Muscle of back (tissue), 11 donors: Measurements from ENCODE around the gene SIGLEC15. TPM values are rescaled to one million over a fixed set of nuclear protein-coding genes. Genes with fewer than 3 reads are reported as not detected.

Source experiments
- DNase-seq, 3 donors: peaks; one replicate each; pipeline versions ENCODE4 v3.0.0 to v3.0.0-alpha.2; 2013
- polyA plus RNA-seq, 10 donors: library from polyadenylated mRNA; unstranded; fragments of 120-200 nt; gene quantifications; one replicate each; pipeline ENCODE4 v1.2.1, GENCODE V29; 2013; ENCODE audit not compliant: insufficient read length in 10 of 10

Gene SIGLEC15
- polyA plus RNA-seq, 10 donors: 0.08 to 0.55 (median 0.20) TPM

DNA sequence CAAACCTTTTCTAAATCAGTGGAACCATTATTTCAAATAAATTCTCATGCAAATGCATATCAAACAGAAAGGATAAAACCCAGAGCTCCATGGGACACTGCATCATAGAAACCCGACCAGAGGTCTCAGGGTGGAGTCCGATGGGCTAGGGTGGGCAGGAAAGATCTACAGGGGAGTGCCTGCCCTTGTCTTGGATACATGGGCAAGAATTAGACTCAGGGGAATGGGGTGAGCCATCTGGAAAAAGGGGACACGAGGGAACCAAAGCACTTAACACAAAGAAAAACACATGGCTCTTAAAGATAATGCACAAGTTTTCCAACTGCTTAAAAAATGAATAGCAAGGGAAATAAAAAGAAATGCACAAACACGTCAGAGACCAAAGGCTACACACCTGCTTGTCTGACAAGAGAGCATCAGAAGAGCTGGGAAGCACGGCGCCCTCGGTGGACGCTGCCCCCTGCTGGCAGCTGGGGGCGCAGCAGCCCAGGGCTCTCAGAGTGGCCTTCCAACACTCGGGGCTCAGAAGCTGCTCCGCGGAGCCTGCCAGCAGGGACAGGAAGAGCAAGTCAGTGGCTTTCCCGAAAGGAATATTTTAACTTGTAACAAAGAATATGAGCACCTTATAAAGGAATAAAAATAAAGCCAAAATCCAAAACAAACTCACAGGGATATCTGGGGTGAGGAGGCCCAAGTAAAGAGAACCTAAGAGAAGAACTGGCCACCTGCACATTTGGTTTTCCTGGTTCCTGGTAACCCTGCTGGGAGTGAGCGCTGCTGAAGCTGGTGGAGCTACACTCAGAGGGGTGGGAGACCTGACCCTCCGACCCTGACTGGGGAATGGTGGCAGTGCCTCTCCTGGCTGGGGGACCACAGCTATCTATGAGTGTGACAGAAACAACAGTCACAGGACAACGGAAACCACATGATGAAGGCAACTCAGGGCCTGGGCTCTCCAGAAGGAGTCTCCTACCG is 54.5 kb downstream of the SIGLEC15 start:
- DNase-seq: peak; percentile 45 to 80 (median 79)

DNA sequence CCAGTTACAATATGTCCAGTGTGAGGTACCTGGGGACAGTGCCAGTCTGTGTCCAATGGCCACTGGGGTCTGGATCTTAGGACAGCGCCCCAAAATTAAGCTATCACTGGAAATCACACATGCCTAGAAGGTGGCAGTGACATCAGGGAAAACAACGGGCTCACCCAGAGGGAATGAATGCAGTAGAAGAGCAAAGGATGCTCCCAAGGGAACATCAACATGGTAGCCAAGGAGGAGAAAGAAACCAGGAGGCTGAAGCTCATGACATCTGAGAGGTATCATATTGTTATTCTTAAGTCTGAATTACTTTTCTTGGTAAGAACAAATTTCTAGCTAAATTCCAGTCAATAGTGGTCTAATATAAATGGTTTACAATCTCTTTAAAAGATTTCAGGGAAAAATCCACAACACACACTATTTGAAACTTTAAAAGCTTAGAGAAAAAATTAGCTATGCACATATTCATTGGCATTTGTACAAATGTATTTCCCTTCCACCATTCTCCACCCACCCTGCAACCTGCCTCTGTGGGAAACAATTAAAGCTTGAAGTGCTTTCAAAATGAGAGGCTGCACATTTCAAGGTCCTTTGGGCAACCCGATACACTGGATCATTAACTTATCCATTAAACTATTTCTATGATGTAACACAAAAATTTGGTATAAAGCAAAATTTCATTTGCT is 55.5 kb downstream of the SIGLEC15 start:
- no peak for DNase-seq

- DNase-seq: no peak
These were observed 62.1 kb downstream of the SIGLEC15 start for GRCh38 chr18:45887585-45887984.

- no peak for DNase-seq
These were observed 64.1 kb downstream of the SIGLEC15 start for GRCh38 chr18:45889419-45890064.

DNA sequence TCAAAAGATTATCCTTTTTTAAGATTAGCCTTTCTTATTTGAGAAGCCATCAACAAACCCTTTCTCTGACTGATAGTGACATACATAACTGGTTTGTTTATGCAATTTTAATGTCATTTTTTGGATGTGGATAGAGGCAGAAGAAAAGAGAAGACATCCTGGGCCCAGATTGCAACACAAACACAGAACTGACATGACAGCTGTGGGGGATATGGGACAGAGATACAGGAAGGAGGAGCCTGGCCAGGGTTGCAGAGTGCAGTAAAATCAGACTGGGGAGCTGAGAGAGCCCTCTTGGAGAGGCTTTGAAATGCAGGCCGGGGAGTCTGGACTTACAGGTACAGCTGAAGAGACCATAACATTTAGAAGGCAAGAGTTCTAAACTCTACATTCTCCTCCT is 65.1 kb downstream of the SIGLEC15 start:
- no peak for DNase-seq

DNA sequence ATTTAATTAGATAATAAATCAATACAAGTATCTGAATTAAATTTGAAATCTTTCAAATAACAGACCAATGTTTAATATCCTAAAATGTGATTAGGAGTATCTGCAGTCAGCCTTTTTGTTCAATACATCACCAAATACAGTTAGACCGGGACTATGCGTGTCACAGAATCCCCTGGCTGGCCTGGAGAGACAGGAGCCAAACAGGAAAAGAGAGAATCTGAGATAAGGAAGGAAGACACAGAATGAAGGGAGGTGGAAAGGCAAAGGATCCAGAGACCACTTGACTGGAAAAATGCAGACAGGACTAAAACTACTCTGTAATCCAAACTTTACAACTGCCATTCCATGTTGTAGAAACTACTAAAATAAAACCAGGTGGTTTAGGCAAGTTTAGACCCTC is 66.3 kb downstream of the SIGLEC15 start:
- DNase-seq: no peak

Other genes starting within 250 kb of the SIGLEC15 start
- gene SLC14A2, start 210.2 kb upstream of the SIGLEC15 start, polyA plus RNA-seq: under 1 TPM in 6 of 10 donors, not detected in 4; 0.04 to 0.23 (median 0.08) TPM
- 1 to 10 TPM in 8 of 10 donors, under 1 TPM in 2; 0.93 to 4.4 (median 1.8) TPM for gene SLC14A1, start 101.5 kb upstream of the SIGLEC15 start, polyA plus RNA-seq
- gene EPG5, start 141.7 kb downstream of the SIGLEC15 start, polyA plus RNA-seq: 10 to 100 TPM in 7 of 10 donors, 1 to 10 TPM in 3; 8.2 to 17.7 (median 11.0) TPM
- gene PSTPIP2, start 246.6 kb downstream of the SIGLEC15 start, polyA plus RNA-seq: 1 to 10 TPM; 1.3 to 3.5 (median 2.7) TPM